ENCODE data around the gene DNAH6. TPM values are rescaled to one million over a fixed set of nuclear protein-coding genes. Genes with fewer than 3 reads are reported as not detected.

Gene DNAH6
- total RNA-seq, 4 donors from 2014 or later: 3.2 to 9.3 (median 6.3) TPM

DNA sequence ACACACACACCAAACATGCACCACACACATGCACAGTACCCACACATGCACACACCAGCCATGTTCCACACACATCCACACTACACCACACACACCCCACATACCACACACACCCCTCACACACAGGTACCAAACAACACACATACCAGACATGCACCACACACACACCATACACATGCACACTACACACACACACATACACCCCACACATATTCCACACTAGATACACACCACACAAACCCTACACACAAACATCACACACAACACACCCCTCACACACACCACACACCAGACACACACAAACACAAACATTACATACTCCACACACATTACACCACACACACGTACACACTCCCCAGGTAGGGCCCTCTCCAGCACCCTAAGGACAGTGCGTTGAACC is 313.4 kb downstream of the DNAH6 start:
- WGBS, 2 donors: 88 to 94% methylated on average over 2 of the region's 2 CpGs
- H3K36me3 ChIP-seq: no peaks in the 10 kb centered on the region

DNA sequence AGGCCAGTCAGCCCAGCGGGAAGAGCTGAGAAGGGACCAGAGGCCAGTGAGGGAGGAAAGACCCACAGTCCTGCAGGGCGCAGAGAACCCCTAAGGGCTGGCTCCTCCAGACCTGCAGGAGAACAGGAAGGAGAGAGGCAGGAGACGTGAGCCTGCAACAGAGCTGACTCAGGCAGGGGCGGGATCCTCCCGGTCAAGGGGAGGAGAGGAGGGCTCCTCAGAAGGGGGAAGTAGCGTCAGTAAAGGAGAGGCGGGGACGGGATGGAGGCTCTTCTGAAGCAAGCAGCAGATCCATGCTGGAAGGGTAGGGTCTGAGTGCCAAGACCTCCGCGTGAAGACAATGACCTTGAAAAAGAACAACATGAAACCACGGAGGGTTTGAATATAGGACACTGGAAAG is 313.8 kb downstream of the DNAH6 start:
- DNase-seq: peak in 1 of 2 donors; percentile 13
- no peaks in the 10 kb centered on the region for H3K9me3 ChIP-seq
- intact Hi-C loops (cut with DNase I): no loop called here
- 61 to 62% methylated on average over 11 of the region's 11 CpGs for WGBS, 2 donors
- no peak overlapping the region for H3K27ac ChIP-seq
- no peaks in the 10 kb centered on the region for H3K36me3 ChIP-seq
- no peak overlapping the region for H3K4me3 ChIP-seq (replicated peaks in 1 of 3)
- H3K27me3 ChIP-seq: no peaks in the 10 kb centered on the region
- no peaks in the 10 kb centered on the region for H3K4me1 ChIP-seq
- TF ChIP-seq, protein P1, sequence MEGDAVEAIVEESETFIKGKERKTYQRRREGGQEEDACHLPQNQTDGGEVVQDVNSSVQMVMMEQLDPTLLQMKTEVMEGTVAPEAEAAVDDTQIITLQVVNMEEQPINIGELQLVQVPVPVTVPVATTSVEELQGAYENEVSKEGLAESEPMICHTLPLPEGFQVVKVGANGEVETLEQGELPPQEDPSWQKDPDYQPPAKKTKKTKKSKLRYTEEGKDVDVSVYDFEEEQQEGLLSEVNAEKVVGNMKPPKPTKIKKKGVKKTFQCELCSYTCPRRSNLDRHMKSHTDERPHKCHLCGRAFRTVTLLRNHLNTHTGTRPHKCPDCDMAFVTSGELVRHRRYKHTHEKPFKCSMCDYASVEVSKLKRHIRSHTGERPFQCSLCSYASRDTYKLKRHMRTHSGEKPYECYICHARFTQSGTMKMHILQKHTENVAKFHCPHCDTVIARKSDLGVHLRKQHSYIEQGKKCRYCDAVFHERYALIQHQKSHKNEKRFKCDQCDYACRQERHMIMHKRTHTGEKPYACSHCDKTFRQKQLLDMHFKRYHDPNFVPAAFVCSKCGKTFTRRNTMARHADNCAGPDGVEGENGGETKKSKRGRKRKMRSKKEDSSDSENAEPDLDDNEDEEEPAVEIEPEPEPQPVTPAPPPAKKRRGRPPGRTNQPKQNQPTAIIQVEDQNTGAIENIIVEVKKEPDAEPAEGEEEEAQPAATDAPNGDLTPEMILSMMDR (IDR thresholded peaks at IDR 0.05): no peak
- TF ChIP-seq POLR2A (IDR thresholded peaks at IDR 0.05): no peak

More for the DNA sequence above, 313.4 kb downstream of the DNAH6 start:
- no peak for DNase-seq
- H3K9me3 ChIP-seq: no peaks in the 10 kb centered on the region
- TF ChIP-seq, protein P1 (IDR thresholded peaks at IDR 0.05): no peak
- TF ChIP-seq POLR2A (IDR thresholded peaks at IDR 0.05): no peak
- no peaks in the 10 kb centered on the region for H3K27me3 ChIP-seq
- intact Hi-C loops (cut with DNase I): no loop called here
- H3K4me3 ChIP-seq (replicated peaks in 1 of 3): no peak overlapping the region
- no peaks in the 10 kb centered on the region for H3K4me1 ChIP-seq
- H3K27ac ChIP-seq: no peak overlapping the region

GRCh38 chr2:84830758-84831500 is 314.6 kb downstream of the DNAH6 start:
- no peaks in the 10 kb centered on the region for H3K36me3 ChIP-seq
- H3K27ac ChIP-seq: no peak overlapping the region
- no peaks in the 10 kb centered on the region for H3K27me3 ChIP-seq
- no peak overlapping the region for H3K4me3 ChIP-seq (replicated peaks in 1 of 3)
- TF ChIP-seq POLR2A (IDR thresholded peaks at IDR 0.05): no peak
- TF ChIP-seq, protein P1 (IDR thresholded peaks at IDR 0.05): no peak
- H3K9me3 ChIP-seq: no peaks in the 10 kb centered on the region
- DNase-seq: no peak
- 83 to 84% methylated on average over 10 of the region's 10 CpGs for WGBS, 2 donors
- H3K4me1 ChIP-seq: no peaks in the 10 kb centered on the region
- intact Hi-C loops (cut with DNase I): no loop called here

GRCh38 chr2:84832772-84833461 is 316.6 kb downstream of the DNAH6 start:
- no peaks in the 10 kb centered on the region for H3K4me1 ChIP-seq
- 71 to 72% methylated on average over 5 of the region's 5 CpGs for WGBS, 2 donors
- no peaks in the 10 kb centered on the region for H3K36me3 ChIP-seq
- H3K27ac ChIP-seq: no peak overlapping the region
- intact Hi-C loops (cut with DNase I): no loop called here
- TF ChIP-seq, protein P1 (IDR thresholded peaks at IDR 0.05): no peak
- no peak for TF ChIP-seq POLR2A (IDR thresholded peaks at IDR 0.05)
- no peak for DNase-seq
- no peaks in the 10 kb centered on the region for H3K27me3 ChIP-seq
- H3K4me3 ChIP-seq (replicated peaks in 1 of 3): no peak overlapping the region
- no peaks in the 10 kb centered on the region for H3K9me3 ChIP-seq
